ENCODE data around the gene PLCD3.
A peak's percentile ranks its signal among the peaks of the same experiment; 100 is the strongest.

The PLCD3 gene

DNA sequence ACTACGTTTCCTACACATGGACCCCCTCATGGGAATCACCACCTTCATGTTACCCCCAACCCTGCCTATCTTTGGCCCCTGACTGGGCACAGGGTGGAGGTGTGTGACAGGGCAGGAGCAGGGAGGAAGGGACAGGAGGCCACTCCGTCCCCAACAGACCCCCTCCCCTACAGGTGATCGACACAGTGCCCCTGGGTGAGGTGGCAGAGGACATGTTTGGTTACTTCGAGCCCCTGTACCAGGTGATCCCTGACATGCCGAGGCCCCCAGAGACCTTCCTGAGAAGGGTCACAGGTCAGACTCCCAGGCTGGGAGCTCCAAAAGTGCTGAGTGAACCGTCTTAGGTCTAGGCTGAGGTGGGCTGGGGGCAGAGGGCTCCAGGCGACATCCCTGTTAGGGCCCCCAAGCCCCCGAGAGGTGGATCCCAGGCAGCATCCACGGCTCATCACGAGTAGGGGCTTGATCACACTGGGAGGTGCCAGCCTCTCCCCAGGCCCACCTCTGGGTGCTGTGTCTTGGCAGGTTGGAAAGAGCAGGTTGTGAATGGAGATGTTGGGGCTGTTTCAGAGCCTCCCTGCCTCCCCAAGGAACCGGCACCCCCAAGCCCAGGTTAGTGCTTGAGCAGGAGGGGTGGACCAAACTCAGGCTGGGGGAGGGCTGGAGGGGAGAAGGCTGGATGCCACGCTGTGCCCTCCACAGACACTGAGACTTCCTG is 4.7 kb upstream of the PLCD3 start:
- no peak for DNase-seq (ENCODE audit: low read depth, low spot score)
- H3K9ac ChIP-seq (ENCODE audit: insufficient read length, low read depth): peak overlapping the region; percentile 17
- no peak for TF ChIP-seq SUZ12 (IDR thresholded peaks at IDR 0.05; ENCODE audit: extremely low read depth, insufficient read depth, insufficient read length)
- TF ChIP-seq ZNF274 (IDR thresholded peaks at IDR 0.05; ENCODE audit: low read depth, low read length): no peak
- no peak for TF ChIP-seq YY1 (IDR thresholded peaks at IDR 0.05; ENCODE audit: insufficient read depth, insufficient read length)

GRCh38 chr17:45135978-45136791 is 3.9 kb upstream of the PLCD3 start:
- no peak overlapping the region for H3K9ac ChIP-seq (ENCODE audit: insufficient read length, low read depth)
- H3K27me3 ChIP-seq (ENCODE audit: insufficient read depth, insufficient read length): no peaks in the 10 kb centered on the region
- peaks cover 17% of the 10 kb centered on the region; the same call in 1 of the 2 replicates for H3K9me3 ChIP-seq (ENCODE audit: insufficient read depth, low read length)
- DNase-seq (ENCODE audit: low read depth, low spot score): no peak
- H3K4me3 ChIP-seq (ENCODE audit: insufficient read length, low read depth): no peak overlapping the region
- peaks cover 14% of the 10 kb centered on the region for H3K4me1 ChIP-seq (ENCODE audit: insufficient read depth, insufficient read length)
- no peak for TF ChIP-seq YY1 (IDR thresholded peaks at IDR 0.05; ENCODE audit: insufficient read depth, insufficient read length)
- no peak for TF ChIP-seq ZNF274 (IDR thresholded peaks at IDR 0.05; ENCODE audit: low read depth, low read length)
- TF ChIP-seq SUZ12 (IDR thresholded peaks at IDR 0.05; ENCODE audit: extremely low read depth, insufficient read depth, insufficient read length): no peak
- no peaks in the 10 kb centered on the region for H3K36me3 ChIP-seq (ENCODE audit: insufficient read depth, insufficient read length, low read length)

More for the DNA sequence above, 4.7 kb upstream of the PLCD3 start:
- H3K4me3 ChIP-seq (ENCODE audit: insufficient read length, low read depth): no peak overlapping the region
- peaks cover 17% of the 10 kb centered on the region; the same call in 1 of the 2 replicates for H3K9me3 ChIP-seq (ENCODE audit: insufficient read depth, low read length)
- no peaks in the 10 kb centered on the region for H3K27me3 ChIP-seq (ENCODE audit: insufficient read depth, insufficient read length)
- no peaks in the 10 kb centered on the region for H3K36me3 ChIP-seq (ENCODE audit: insufficient read depth, insufficient read length, low read length)
- H3K4me1 ChIP-seq (ENCODE audit: insufficient read depth, insufficient read length): peaks cover 11% of the 10 kb centered on the region

GRCh38 chr17:45135192-45135977 is 3.1 kb upstream of the PLCD3 start, which contains the start of gene ACBD4:
ACBD4 (plus strand) TSS chr17:45135687; CDS start chr17:45136145, 458 bp downstream.
- Histone ChIP-seq H3K9me3 (ENCODE audit: insufficient read depth, low read length) (peaks cover 17% of the 10 kb centered on the region; the same call in 1 of the 2 replicates), H3K27me3 (ENCODE audit: insufficient read depth, insufficient read length) (no peaks in the 10 kb centered on the region), H3K9ac (ENCODE audit: insufficient read length, low read depth) (no peak within 1 kb of the TSS), H3K4me1 (ENCODE audit: insufficient read depth, insufficient read length) (peaks cover 15% of the 10 kb centered on the region), H3K36me3 (ENCODE audit: insufficient read depth, insufficient read length, low read length) (no peaks in the 10 kb centered on the region), H3K4me3 (ENCODE audit: insufficient read length, low read depth) (no peak within 1 kb of the TSS)
- TF ChIP-seq ZNF274 (IDR thresholded peaks at IDR 0.05; ENCODE audit: low read depth, low read length): no peak
- DNase-seq (ENCODE audit: low read depth, low spot score): peak; percentile 90

DNA sequence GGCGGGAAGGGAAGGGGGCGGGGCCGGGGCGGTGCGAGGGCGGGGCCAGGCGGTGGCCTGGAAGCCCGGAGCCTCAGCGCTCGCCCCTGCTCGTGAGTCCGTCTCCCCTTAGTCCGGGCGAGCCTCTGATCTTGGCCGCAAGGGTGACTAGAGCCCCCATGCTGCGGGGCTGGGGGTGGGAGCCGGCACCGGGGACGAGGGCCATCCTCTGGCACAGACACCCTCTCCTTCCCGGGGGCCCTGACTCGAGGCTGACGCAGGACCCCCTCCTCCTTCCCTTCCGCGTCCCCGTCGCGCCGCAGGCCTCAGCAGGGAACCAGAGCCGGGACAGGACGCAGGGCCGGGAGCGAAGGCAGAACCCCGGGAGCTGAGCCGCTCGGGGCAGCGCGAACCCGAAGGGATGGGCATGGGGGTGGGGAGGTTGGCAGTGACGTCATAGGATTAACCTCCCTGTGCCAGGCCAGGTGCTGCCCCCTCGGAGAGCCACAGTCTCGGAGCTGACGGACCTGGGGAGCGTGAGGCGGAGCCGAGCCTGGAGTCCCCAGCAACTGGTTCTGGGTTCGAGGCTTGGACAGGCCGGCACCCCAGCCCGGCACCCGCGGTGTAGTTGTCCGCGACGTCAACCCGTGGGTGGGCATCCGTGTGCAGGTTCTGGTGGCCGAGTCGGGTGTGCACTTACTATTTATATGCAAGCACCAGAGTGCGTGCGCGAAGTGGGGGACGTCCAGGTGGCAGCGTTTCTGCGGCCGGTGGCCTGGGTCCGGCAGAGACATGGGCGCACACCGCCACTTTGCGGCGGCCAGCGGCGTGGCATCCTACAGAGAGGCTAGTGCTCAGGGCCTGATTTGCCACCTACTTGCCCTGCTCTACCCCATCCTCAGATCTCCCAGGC is 503 bp upstream of the PLCD3 start:
- H3K9ac ChIP-seq (ENCODE audit: insufficient read length, low read depth): peak overlapping the region; percentile 91
- peaks cover 12% of the 10 kb centered on the region for H3K36me3 ChIP-seq (ENCODE audit: insufficient read depth, insufficient read length, low read length)
- no peaks in the 10 kb centered on the region for H3K27me3 ChIP-seq (ENCODE audit: insufficient read depth, insufficient read length)
- peaks cover 17% of the 10 kb centered on the region; the same call in 1 of the 2 replicates for H3K9me3 ChIP-seq (ENCODE audit: insufficient read depth, low read length)
- peaks cover 26% of the 10 kb centered on the region for H3K4me1 ChIP-seq (ENCODE audit: insufficient read depth, insufficient read length)
- H3K4me3 ChIP-seq (ENCODE audit: insufficient read length, low read depth): peak overlapping the region; percentile 68
- peak; percentile 28 for DNase-seq (ENCODE audit: low read depth, low spot score)
- no peak for TF ChIP-seq ZNF274 (IDR thresholded peaks at IDR 0.05; ENCODE audit: low read depth, low read length)
- no peak for TF ChIP-seq SUZ12 (IDR thresholded peaks at IDR 0.05; ENCODE audit: extremely low read depth, insufficient read depth, insufficient read length)
- no peak for TF ChIP-seq YY1 (IDR thresholded peaks at IDR 0.05; ENCODE audit: insufficient read depth, insufficient read length)

- H3K36me3 ChIP-seq (ENCODE audit: insufficient read depth, insufficient read length, low read length): peaks cover 16% of the 10 kb centered on the region
- no peak for TF ChIP-seq YY1 (IDR thresholded peaks at IDR 0.05; ENCODE audit: insufficient read depth, insufficient read length)
- TF ChIP-seq SUZ12 (IDR thresholded peaks at IDR 0.05; ENCODE audit: extremely low read depth, insufficient read depth, insufficient read length): no peak
- no peak for TF ChIP-seq ZNF274 (IDR thresholded peaks at IDR 0.05; ENCODE audit: low read depth, low read length)
- no peaks in the 10 kb centered on the region for H3K27me3 ChIP-seq (ENCODE audit: insufficient read depth, insufficient read length)
- H3K9ac ChIP-seq (ENCODE audit: insufficient read length, low read depth): peak overlapping the region; percentile 85
- DNase-seq (ENCODE audit: low read depth, low spot score): peak; percentile 22
- H3K4me1 ChIP-seq (ENCODE audit: insufficient read depth, insufficient read length): peaks cover 35% of the 10 kb centered on the region
- peak overlapping the region; percentile 65 for H3K4me3 ChIP-seq (ENCODE audit: insufficient read length, low read depth)
- H3K9me3 ChIP-seq (ENCODE audit: insufficient read depth, low read length): peaks cover 17% of the 10 kb centered on the region; the same call in 1 of the 2 replicates
These were observed 547 bp downstream of the PLCD3 start for GRCh38 chr17:45131616-45132319.

All from NT2/D1 (cell line).